Spleen (tissue), 7 donors: ENCODE results near the gene C1QTNF12.

Experiments
- CTCF ChIP-seq, 11 experiments: fragments of 200-600 bp in 7 of 11; fragments of 450-650 bp in 4 of 11; sonication (generic) in 4 of 11; IDR thresholded peaks in 8 of 11; conservative IDR thresholded peaks in 3 of 11; 1 replicate in 7 of 11; 2 replicates in 4 of 11; pipeline versions ENCODE4 v1.4.0 to v1.8.0; 2016 to 2021; ENCODE audit warnings: antibody characterized with exemption in 11 of 11, inconsistent platforms in 4 of 11, mild to moderate bottlenecking in 1 of 11
- POLR2A ChIP-seq, 3 donors: fragments of 450-650 bp; IDR thresholded peaks; one replicate each; pipeline ENCODE4 v1.5.1; 2017; ENCODE audit warnings: antibody characterized with exemption in 3 of 3, mild to moderate bottlenecking in 1 of 3
- POLR2AphosphoS5 ChIP-seq, 3 donors: sonication (generic); formaldehyde crosslinking; IDR thresholded peaks; one replicate each; pipeline ENCODE4 v1.5.1; 2017; ENCODE audit warnings: antibody characterized with exemption in 3 of 3
- donor health status: DM: no; HTN: no; CAD: no; lungs with moderate emphysema.
- donor health status: DM: no; HTN: no; CAD: no.
- donor health status: DM: no; HTN: no; CAD: no.

- TF ChIP-seq CTCF (IDR thresholded peaks at IDR 0.05 in 8 of 11, conservative IDR thresholded peaks at IDR 0.05 in 3 of 11) (no peak), POLR2A (IDR thresholded peaks at IDR 0.05) (no peak), POLR2AphosphoS5 (IDR thresholded peaks at IDR 0.05) (no peak)
Observed at GRCh38 chr1:1295154-1295923, 48.8 kb upstream of the C1QTNF12 start.
